ENCODE measurements around the gene DGCR6L. TPM values are rescaled to one million over a fixed set of nuclear protein-coding genes. Genes with fewer than 3 reads are reported as not detected.
"Not testable (repeated sequence)": the region's sequence is repeated elsewhere in the genome, so short reads cannot be mapped to it uniquely, and the experiment has no call there.

The DGCR6L gene
- total and polyA plus RNA-seq, 7 experiments from 2014 or later: 29.4 to 158 (median 43.8) TPM

DNA sequence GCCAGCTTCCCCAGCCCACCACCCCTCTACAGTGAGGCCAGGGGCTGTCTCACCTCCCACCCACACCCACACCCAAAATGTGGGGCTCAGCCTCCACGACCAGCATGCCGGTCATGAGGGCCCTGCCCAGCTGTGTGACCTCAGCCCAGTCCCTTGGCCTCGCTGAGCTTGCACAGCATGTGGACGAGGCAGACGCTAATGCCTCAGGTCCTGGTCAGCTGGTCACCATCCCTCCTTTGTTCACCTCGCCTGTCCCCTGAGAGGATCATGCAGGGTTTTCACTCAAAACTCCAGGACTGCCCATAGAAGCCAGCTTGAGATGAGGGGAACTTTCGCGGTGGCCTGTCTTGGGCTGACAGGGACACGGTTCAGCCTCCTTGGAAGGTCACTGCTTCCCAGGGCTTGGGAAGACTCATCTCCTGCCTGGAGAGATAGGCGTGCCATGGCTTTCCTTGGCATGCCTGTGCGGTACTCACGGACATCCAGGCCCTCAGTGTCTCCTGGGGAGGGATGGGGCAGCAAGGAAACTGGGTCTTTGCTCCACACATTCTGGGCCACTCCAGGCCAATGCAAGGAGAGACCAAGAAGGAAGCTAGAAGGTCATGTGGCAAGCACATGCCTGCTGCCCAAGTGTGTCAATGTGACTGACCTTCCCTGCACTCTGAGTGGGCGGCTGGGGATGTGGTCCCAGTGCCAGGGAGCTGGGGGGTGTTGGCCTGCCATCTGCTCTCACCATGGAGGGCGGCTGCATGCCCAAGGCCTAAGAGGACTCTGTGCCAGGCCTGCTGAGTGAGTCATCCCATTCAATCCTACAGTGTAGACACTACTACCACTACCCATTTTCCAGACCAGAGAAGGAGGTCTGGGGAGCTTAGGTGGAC lies 48.5 kb downstream of the DGCR6L start:
- H3K4me1 Mint-ChIP-seq: peaks cover 0 to 7% (median 5%) of the 10 kb centered on the region in 7 donors
- ChIA-PET CTCF (interaction anchor here (0.9 kb wide), 1 partner anchor 21 kb away, joined by 5 read pairs; no protein-coding TSS in a partner anchor), POLR2A (interaction anchor here (0.6 kb wide), 1 partner anchor 52 kb away, joined by 3 read pairs; no protein-coding TSS in a partner anchor)
- H3K9me3 ChIP-seq (ENCODE audit: control insufficient read depth in 2 of 3, low read length in 3 of 3): no peaks in the 10 kb centered on the region
- ATAC-seq: no peak
- no peaks in the 10 kb centered on the region for H3K36me3 ChIP-seq (ENCODE audit: control insufficient read depth in 2 of 3, insufficient read depth in 3 of 3, low read length in 3 of 3)
- peaks cover 0 to 4% of the 10 kb centered on the region in 2 donors for H3K4me1 ChIP-seq (ENCODE audit: control insufficient read depth in 2 of 2, insufficient read depth in 2 of 2, low read length in 2 of 2)
- no peaks in the 10 kb centered on the region for H3K9me3 Mint-ChIP-seq
- H3K27ac Mint-ChIP-seq: peak overlapping the region in 1 of 9 donors; percentile 9
- H3K36me3 Mint-ChIP-seq: no peaks in the 10 kb centered on the region
- no peak overlapping the region for H3K27ac ChIP-seq (ENCODE audit: low read depth, low read length)
- DNase-seq: no peak
- H3K27me3 Mint-ChIP-seq: peaks cover 0 to 4% (median 0%) of the 10 kb centered on the region in 5 donors
- H3K4me3 ChIP-seq (ENCODE audit: low read length): no peak overlapping the region
- intact Hi-C loops (cut with micrococcal nuclease): no loop called here
- H3K27me3 ChIP-seq (ENCODE audit: control insufficient read depth in 2 of 2, insufficient read depth in 2 of 2, low read length in 2 of 2): no peaks in the 10 kb centered on the region
- H3K4me3 Mint-ChIP-seq: no peak overlapping the region

GRCh38 chr22:20270190-20271113 lies 49.4 kb downstream of the DGCR6L start:
- DNase-seq; H3K27ac Mint-ChIP-seq; H3K36me3 ChIP-seq (ENCODE audit: control insufficient read depth in 2 of 3, insufficient read depth in 3 of 3, low read length in 3 of 3); H3K4me1 Mint-ChIP-seq; ATAC-seq; intact Hi-C loops (cut with micrococcal nuclease); H3K27me3 Mint-ChIP-seq; H3K9me3 Mint-ChIP-seq; H3K4me3 Mint-ChIP-seq; H3K27me3 ChIP-seq (ENCODE audit: control insufficient read depth in 2 of 2, insufficient read depth in 2 of 2, low read length in 2 of 2); H3K4me3 ChIP-seq (ENCODE audit: low read length); H3K4me1 ChIP-seq (ENCODE audit: control insufficient read depth in 2 of 2, insufficient read depth in 2 of 2, low read length in 2 of 2); H3K36me3 Mint-ChIP-seq; H3K9me3 ChIP-seq (ENCODE audit: control insufficient read depth in 2 of 3, low read length in 3 of 3); H3K27ac ChIP-seq (ENCODE audit: low read depth, low read length): not testable (repeated sequence)
- POLR2A ChIA-PET: interaction anchor here (0.6 kb wide), 1 partner anchor 53 kb away, joined by 3 read pairs; no protein-coding TSS in a partner anchor
- CTCF ChIA-PET: interaction anchor here (0.9 kb wide), 1 partner anchor 22 kb away, joined by 5 read pairs; no protein-coding TSS in a partner anchor

DNA sequence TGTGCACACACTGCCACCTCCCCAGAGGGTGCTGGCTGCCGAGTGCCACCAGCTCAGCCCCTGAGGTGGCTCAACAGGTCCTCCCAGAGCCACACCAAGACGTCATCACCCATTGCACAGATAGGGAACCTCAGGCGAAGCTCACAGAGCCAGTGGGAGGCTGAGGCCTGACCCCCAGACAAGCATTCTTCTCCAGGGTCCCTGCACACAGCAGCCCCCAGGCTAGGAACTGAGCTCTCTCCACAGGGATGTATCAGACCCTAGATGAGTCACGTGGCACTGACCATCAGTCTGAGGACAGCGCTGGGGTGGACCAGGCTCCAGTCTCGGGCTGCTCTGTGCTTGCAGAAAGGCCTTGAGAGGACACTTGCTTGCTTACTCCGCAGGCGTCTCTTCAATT lies 50.2 kb downstream of the DGCR6L start:
- DNase-seq; ATAC-seq; H3K27me3 Mint-ChIP-seq; CTCF ChIA-PET; H3K27ac Mint-ChIP-seq; H3K27me3 ChIP-seq (ENCODE audit: control insufficient read depth in 2 of 2, insufficient read depth in 2 of 2, low read length in 2 of 2); POLR2A ChIA-PET; H3K9me3 ChIP-seq (ENCODE audit: control insufficient read depth in 2 of 3, low read length in 3 of 3); H3K4me1 ChIP-seq (ENCODE audit: control insufficient read depth in 2 of 2, insufficient read depth in 2 of 2, low read length in 2 of 2); H3K27ac ChIP-seq (ENCODE audit: low read depth, low read length); H3K4me3 ChIP-seq (ENCODE audit: low read length); H3K36me3 ChIP-seq (ENCODE audit: control insufficient read depth in 2 of 3, insufficient read depth in 3 of 3, low read length in 3 of 3); H3K36me3 Mint-ChIP-seq; H3K4me1 Mint-ChIP-seq; H3K9me3 Mint-ChIP-seq: not testable (repeated sequence)
- peak overlapping the region in 1 of 10 donors; percentile 75 for H3K4me3 Mint-ChIP-seq
- intact Hi-C loops (cut with micrococcal nuclease): loop anchor here in 1 of 2 donors (2.0 kb wide), 1 partner anchor 15 kb away; no protein-coding TSS in a partner anchor

GRCh38 chr22:20269201-20269600 lies 50.7 kb downstream of the DGCR6L start:
- ATAC-seq; H3K27ac ChIP-seq (ENCODE audit: low read depth, low read length); H3K36me3 Mint-ChIP-seq; CTCF ChIA-PET; H3K4me1 ChIP-seq (ENCODE audit: control insufficient read depth in 2 of 2, insufficient read depth in 2 of 2, low read length in 2 of 2); H3K9me3 Mint-ChIP-seq; H3K36me3 ChIP-seq (ENCODE audit: control insufficient read depth in 2 of 3, insufficient read depth in 3 of 3, low read length in 3 of 3); H3K9me3 ChIP-seq (ENCODE audit: control insufficient read depth in 2 of 3, low read length in 3 of 3); H3K4me3 ChIP-seq (ENCODE audit: low read length); DNase-seq; H3K4me1 Mint-ChIP-seq; H3K27ac Mint-ChIP-seq; POLR2A ChIA-PET; H3K27me3 Mint-ChIP-seq; H3K27me3 ChIP-seq (ENCODE audit: control insufficient read depth in 2 of 2, insufficient read depth in 2 of 2, low read length in 2 of 2): not testable (repeated sequence)
- H3K4me3 Mint-ChIP-seq: peak overlapping the region in 2 of 10 donors; percentile 73 to 75
- intact Hi-C loops (cut with micrococcal nuclease): loop anchor here in 1 of 2 donors (2.0 kb wide), 1 partner anchor 16 kb away; no protein-coding TSS in a partner anchor

DNA sequence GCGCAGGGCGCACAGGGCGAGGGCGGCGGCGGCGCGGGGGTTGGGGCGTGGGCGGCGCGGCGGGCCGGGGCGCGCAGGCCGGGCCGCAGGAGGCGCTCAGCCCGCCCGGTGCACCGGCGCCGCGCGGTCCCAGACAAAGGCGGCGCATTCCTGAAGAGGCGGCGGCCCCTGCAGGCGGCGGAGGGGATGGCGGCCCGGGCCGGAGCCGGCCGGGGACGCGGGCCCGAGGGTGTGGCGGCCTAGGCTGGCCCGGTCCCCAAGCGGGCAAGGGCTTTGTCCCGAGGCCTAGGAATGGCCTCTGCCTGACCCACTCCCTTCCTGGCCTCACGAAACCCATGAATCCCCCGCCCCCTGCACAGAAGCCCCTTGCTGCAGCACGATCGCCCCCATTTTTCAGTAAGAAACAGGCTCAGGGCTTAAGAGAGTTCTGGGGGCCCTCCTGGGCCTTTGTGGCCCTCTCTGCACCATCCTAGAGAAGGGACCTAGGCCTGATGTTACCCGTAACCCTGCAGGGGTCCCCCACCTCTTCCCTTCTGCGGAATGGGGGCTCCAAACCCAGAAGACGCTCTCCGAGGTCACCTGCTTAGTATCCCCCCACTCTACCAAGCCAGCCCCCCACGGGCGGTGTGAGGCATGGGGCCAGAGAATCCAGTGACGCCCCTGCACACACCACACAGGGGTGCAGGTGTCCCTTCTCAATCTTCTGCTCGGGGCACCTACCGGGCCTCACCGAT lies 51.4 kb downstream of the DGCR6L start, which contains the start of gene RTN4R:
Gene RTN4R (minus strand): TSS at position 40 of the 734 bp plus-strand sequence. CDS start 226 bp downstream, outside the sequence.
- DNase-seq: peak in 7 of 9 donors; percentile 41 to 73 (median 52)
- Histone ChIP-seq H3K36me3 (ENCODE audit: control insufficient read depth in 2 of 3, insufficient read depth in 3 of 3, low read length in 3 of 3) (no peaks in the 10 kb centered on the region), H3K27ac (ENCODE audit: low read depth, low read length) (peak within 1 kb of the TSS; percentile 8), H3K4me1 (ENCODE audit: control insufficient read depth in 2 of 2, insufficient read depth in 2 of 2, low read length in 2 of 2) (peaks cover 0 to 4% of the 10 kb centered on the region in 2 donors), H3K9me3 (ENCODE audit: control insufficient read depth in 2 of 3, low read length in 3 of 3) (no peaks in the 10 kb centered on the region), H3K4me3 (ENCODE audit: low read length) (no peak within 1 kb of the TSS), H3K27me3 (ENCODE audit: control insufficient read depth in 2 of 2, insufficient read depth in 2 of 2, low read length in 2 of 2) (no peaks in the 10 kb centered on the region)
- Mint-ChIP-seq H3K4me1 (peaks cover 0 to 7% (median 5%) of the 10 kb centered on the region in 7 donors), H3K27me3 (peaks cover 0 to 6% (median 0%) of the 10 kb centered on the region in 5 donors), H3K4me3 (peak within 1 kb of the TSS; percentile 47 to 79 (median 74)), H3K36me3 (no peaks in the 10 kb centered on the region), H3K27ac (peak within 1 kb of the TSS in 1 of 9 donors; percentile 69), H3K9me3 (no peaks in the 10 kb centered on the region)
- peak; percentile 84 for ATAC-seq
- CTCF ChIA-PET: no interaction called here
- intact Hi-C loops (cut with micrococcal nuclease): loop anchor here (1.0 to 2.0 kb wide), 3 partner anchors 16 to 111 kb away; no protein-coding TSS in a partner anchor
- POLR2A ChIA-PET: no interaction called here

Data from naive thymus-derived CD4-positive, alpha-beta T cell (primary cell).